ENCODE data around the gene RPS27L. TPM values are rescaled to one million over a fixed set of nuclear protein-coding genes. Genes with fewer than 3 reads are reported as not detected.

Gene RPS27L
- total RNA-seq, 1 experiment from 2014 or later = 77.0 TPM

- POLR2A ChIA-PET (ENCODE audit: unreplicated experiment) = no interaction called here
- no peaks in the 10 kb centered on the region for H3K36me3 ChIP-seq (ENCODE audit: low read depth)
Observed at GRCh38 chr15:63118854-63119253, 38.4 kb downstream of the RPS27L start.

GRCh38 chr15:63114465-63114864 lies 42.8 kb downstream of the RPS27L start:
- POLR2A ChIA-PET (ENCODE audit: unreplicated experiment) = no interaction called here
- BruUV-seq (replicated peaks) = no TSS peak

More at GRCh38 chr15:63118854-63119253, 38.4 kb downstream of the RPS27L start:
- no peak overlapping the region for H3K4me3 ChIP-seq
- TF ChIP-seq CTCF (conservative IDR thresholded peaks at IDR 0.05) (no peak), EZH2 (IDR thresholded peaks at IDR 0.05; ENCODE audit: low read depth) (no peak)
- no peaks in the 10 kb centered on the region for H3K79me2 ChIP-seq (ENCODE audit: low read depth)
- no peaks in the 10 kb centered on the region for H3K9me2 ChIP-seq (ENCODE audit: insufficient read depth)
- BruUV-seq (replicated peaks) = no TSS peak
- no peak overlapping the region for H2AFZ ChIP-seq
- CTCF ChIA-PET = no interaction called here
- H3K9me3 ChIP-seq (ENCODE audit: insufficient read depth, low read depth) = no peaks in the 10 kb centered on the region
- H3K4me2 ChIP-seq = no peak overlapping the region
- no peak overlapping the region for H3K27ac ChIP-seq
- DNase-seq = no peak
- intact Hi-C loops (cut with micrococcal nuclease; ENCODE audit: unreplicated experiment) = no loop called here
- no peaks in the 10 kb centered on the region for H3F3A ChIP-seq (ENCODE audit: insufficient read depth, low read depth)
- no peaks in the 10 kb centered on the region; the same call in 1 of the 2 replicates for H3K4me1 ChIP-seq (replicated peaks; ENCODE audit: insufficient read depth)
- H4K20me1 ChIP-seq (ENCODE audit: insufficient read depth) = no peaks in the 10 kb centered on the region
- H3K27me3 ChIP-seq (ENCODE audit: insufficient read depth, low read depth) = no peaks in the 10 kb centered on the region

GRCh38 chr15:63112871-63113270 lies 44.4 kb downstream of the RPS27L start:
- no TSS peak for BruUV-seq (replicated peaks)
- intact Hi-C loops (cut with micrococcal nuclease; ENCODE audit: unreplicated experiment) = no loop called here
- peaks cover 8% of the 10 kb centered on the region; the same call in 1 of the 2 replicates for H3K4me1 ChIP-seq (replicated peaks; ENCODE audit: insufficient read depth)
- H4K20me1 ChIP-seq (ENCODE audit: insufficient read depth) = no peaks in the 10 kb centered on the region
- H3K79me2 ChIP-seq (ENCODE audit: low read depth) = no peaks in the 10 kb centered on the region
- no peak overlapping the region for H2AFZ ChIP-seq
- H3K9me2 ChIP-seq (ENCODE audit: insufficient read depth) = no peaks in the 10 kb centered on the region
- ChIA-PET CTCF (no interaction called here), POLR2A (ENCODE audit: unreplicated experiment) (no interaction called here)
- no peak overlapping the region for H3K4me3 ChIP-seq
- TF ChIP-seq EZH2 (IDR thresholded peaks at IDR 0.05; ENCODE audit: low read depth) (no peak), CTCF (conservative IDR thresholded peaks at IDR 0.05) (no peak)
- DNase-seq = no peak
- H3K4me2 ChIP-seq = no peak overlapping the region
- H3K27ac ChIP-seq = no peak overlapping the region
- H3K36me3 ChIP-seq (ENCODE audit: low read depth) = no peaks in the 10 kb centered on the region
- H3K27me3 ChIP-seq (ENCODE audit: insufficient read depth, low read depth) = no peaks in the 10 kb centered on the region
- no peaks in the 10 kb centered on the region for H3K9me3 ChIP-seq (ENCODE audit: insufficient read depth, low read depth)
- H3F3A ChIP-seq (ENCODE audit: insufficient read depth, low read depth) = peaks cover 7% of the 10 kb centered on the region

More at GRCh38 chr15:63114465-63114864, 42.8 kb downstream of the RPS27L start:
- H3K9me2 ChIP-seq (ENCODE audit: insufficient read depth) = no peaks in the 10 kb centered on the region
- no peaks in the 10 kb centered on the region for H3K79me2 ChIP-seq (ENCODE audit: low read depth)
- no peaks in the 10 kb centered on the region for H4K20me1 ChIP-seq (ENCODE audit: insufficient read depth)
- H3K4me1 ChIP-seq (replicated peaks; ENCODE audit: insufficient read depth) = no peaks in the 10 kb centered on the region
- no peak overlapping the region for H3K27ac ChIP-seq
- no peak for DNase-seq
- intact Hi-C loops (cut with micrococcal nuclease; ENCODE audit: unreplicated experiment) = no loop called here
- H2AFZ ChIP-seq = no peak overlapping the region
- no peaks in the 10 kb centered on the region for H3K27me3 ChIP-seq (ENCODE audit: insufficient read depth, low read depth)
- H3K9me3 ChIP-seq (ENCODE audit: insufficient read depth, low read depth) = no peaks in the 10 kb centered on the region
- no peaks in the 10 kb centered on the region for H3K36me3 ChIP-seq (ENCODE audit: low read depth)
- H3K4me3 ChIP-seq = no peak overlapping the region
- TF ChIP-seq EZH2 (IDR thresholded peaks at IDR 0.05; ENCODE audit: low read depth) (no peak), CTCF (conservative IDR thresholded peaks at IDR 0.05) (no peak)
- CTCF ChIA-PET = no interaction called here
- no peaks in the 10 kb centered on the region for H3F3A ChIP-seq (ENCODE audit: insufficient read depth, low read depth)
- no peak overlapping the region for H3K4me2 ChIP-seq
